NCI-H1048 (cell line): Measurements from ENCODE around the gene RHOD.

Experiments used
- DNase-seq: peaks from one replicate; lab custom pipeline; 2025; lab: John Stamatoyannopoulos, UW

RHOD gene

DNA sequence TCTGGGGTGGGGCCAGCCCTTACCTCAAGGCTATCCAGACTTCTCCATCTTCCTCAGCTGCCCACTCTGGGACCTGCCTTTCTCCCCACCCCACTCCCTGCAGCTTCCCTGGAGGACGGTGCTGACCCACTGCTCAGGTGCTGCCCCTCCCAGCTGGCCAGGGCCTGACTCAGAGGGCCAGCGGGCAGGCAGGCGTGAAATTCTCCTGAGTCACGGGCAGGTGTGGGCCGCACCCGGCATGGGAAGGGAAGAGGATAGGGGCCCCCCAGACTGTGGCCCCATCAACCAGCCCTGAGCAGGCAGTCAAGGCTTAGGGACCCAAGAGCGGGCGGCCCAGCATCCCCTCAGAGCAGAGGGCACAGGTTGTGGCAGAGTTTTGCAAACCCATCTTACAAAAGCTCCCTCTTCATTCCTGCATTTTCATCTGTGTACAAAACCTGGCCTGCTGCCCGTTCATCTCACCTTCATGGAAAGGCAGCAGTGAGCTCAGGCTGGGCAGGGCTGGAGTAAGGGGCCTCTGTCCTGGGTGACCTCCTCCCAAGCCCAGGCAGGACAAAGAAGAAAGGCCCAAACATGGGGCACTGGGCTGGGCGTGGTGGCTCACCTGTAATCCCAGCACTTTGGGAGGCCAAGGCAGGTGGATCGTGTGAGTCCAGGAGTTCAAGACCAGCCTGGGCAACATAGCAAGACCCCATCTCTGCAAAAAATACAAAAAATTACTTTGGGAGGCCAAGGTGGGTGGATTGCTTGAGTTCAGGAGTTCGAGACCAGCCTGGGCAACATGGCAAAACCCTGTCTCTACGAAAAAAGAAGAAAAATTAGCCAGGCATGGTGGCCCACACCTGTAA lies 6.1 kb downstream of the RHOD start:
- DNase-seq: no peak

DNA sequence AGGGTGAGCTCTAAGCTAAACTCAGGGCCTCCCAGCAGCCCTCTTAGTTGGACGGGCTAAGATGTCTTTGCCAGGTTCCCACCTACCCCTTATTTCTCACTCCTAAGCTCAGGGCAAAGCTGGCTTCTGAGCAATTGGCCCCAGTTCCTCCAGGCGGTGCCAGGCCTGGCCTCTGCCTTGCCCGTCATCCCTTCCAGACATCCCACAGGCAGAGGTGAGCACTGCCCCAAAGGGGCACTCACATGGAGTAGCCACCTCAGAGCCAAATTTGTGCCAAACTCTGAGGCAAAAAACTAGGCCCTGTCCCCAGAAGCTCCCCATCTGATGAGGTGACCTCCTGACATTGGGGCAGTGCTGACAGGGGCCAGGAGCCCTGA lies 9.7 kb downstream of the RHOD start:
- no peak for DNase-seq

- no peak for DNase-seq
Measured at GRCh38 chr11:67071420-67072284, 15.0 kb downstream of the RHOD start.

- no peak for DNase-seq
Measured at GRCh38 chr11:67072295-67072694, 15.6 kb downstream of the RHOD start.

GRCh38 chr11:67073908-67074307 lies 17.3 kb downstream of the RHOD start:
- no peak for DNase-seq

DNA sequence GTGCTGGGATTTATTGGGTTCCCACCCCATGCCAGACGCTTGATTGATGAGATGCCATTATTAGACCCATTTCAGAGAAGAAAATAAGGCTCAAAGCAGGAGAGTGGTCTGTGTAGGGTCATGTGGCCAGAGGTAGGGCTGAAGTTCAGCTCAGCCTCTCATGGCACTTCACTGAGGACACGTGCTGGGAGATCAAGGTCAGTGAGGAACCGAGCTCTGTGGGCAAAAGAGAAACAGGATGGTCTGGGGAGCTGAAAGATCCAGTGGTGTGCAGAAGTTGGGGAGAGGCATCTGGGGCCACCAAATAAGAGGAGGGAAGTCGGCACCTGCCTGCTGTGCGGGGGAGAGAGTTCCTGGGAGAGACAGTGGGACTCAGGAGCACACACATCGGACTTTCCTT lies 19.6 kb downstream of the RHOD start:
- no peak for DNase-seq

- no peak for DNase-seq
Measured at GRCh38 chr11:67079065-67079705, 22.5 kb downstream of the RHOD start.

- no peak for DNase-seq
Measured at GRCh38 chr11:67082071-67082791, 25.6 kb downstream of the RHOD start.

DNA sequence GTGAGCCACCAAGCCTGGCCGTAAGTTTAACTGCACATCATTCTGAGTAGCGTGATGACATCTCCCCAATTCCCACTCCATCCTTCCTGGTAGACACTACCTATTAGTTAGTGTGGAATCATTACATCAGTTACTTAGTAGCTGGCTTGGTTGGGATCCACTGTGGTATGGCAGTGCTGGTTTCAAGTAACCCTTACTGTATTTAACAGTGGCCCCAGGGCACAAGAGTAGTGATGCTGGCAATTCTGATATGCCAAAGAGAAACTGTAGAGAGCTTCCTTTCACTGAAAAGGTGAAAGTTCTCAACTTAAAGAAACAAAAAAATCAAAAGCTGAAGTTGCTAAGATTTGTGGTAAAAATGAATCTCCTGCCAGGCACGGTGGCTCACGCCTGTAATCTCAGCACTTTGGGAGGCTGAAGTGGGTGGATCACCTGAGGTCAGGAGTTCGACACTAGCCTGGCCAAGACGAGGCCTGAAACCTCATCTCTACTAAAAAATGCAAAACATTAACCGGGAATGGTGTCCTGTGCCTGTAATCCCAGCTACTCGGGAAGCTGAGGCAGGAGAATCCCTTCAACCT lies 27.2 kb downstream of the RHOD start:
- DNase-seq: no peak

GRCh38 chr11:67085617-67086016 lies 29.0 kb downstream of the RHOD start:
- no peak for DNase-seq

GRCh38 chr11:67090717-67091116 lies 34.1 kb downstream of the RHOD start:
- DNase-seq: no peak

DNA sequence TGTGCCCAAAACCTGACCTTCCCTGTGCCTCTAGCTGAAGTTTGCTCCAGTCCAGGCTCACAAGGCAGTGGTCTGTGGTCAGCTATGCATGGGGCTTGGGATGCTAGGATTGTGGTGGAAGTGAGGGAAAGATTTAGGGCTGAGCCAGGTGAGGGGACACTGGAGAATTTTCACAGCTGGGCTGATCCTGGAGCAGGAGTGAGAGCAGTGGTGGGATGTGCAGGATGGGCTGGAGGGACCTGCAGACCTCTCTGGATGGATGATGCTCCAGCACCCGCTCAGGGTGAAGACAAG lies 38.5 kb downstream of the RHOD start:
- DNase-seq: no peak

GRCh38 chr11:67098799-67099429 lies 42.3 kb downstream of the RHOD start:
- DNase-seq: no peak

GRCh38 chr11:67099831-67100324 lies 43.2 kb downstream of the RHOD start:
- no peak for DNase-seq

DNA sequence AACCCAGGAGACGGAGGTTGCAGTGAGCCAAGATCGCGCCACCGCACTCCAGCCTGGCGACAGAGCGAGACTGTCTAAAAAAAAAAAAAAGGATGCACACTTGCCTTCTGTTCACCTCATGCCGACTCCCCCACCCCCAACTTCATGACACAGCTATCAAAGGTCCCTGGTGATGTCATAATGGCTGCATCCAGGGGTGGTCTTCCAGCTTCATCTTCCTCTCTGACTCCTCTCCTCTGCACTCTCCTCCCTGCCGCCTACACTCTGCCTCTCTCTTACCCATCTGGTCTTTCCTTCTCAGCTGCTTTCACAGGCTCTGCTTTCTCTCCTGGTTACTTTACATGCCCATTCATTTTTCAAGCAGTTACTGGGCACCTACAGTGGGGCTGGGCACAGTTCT lies 46.0 kb downstream of the RHOD start:
- DNase-seq: no peak

- no peak for DNase-seq
Measured at GRCh38 chr11:67105964-67106363, 49.3 kb downstream of the RHOD start.

DNA sequence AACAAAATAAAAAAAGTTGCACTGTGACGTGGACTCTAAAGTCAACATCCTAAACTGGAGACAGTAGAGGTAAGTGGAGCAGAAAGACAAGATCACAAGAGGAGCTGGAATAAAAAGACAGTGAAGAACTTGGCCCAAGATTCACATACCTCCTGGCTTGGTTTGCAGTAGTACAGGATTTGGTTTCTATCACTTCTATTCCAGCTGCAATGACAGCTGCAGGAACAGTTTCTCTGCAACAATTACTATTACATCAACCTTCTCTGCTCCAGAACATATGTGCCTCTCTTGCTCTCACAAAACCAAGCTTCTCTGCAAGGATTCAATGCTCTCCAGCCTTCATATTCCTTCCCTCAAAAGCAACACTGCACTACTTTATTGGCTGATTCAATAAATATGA lies 54.6 kb downstream of the RHOD start:
- no peak for DNase-seq

- DNase-seq: no peak
Measured at GRCh38 chr11:67113231-67113721, 56.6 kb downstream of the RHOD start.

DNA sequence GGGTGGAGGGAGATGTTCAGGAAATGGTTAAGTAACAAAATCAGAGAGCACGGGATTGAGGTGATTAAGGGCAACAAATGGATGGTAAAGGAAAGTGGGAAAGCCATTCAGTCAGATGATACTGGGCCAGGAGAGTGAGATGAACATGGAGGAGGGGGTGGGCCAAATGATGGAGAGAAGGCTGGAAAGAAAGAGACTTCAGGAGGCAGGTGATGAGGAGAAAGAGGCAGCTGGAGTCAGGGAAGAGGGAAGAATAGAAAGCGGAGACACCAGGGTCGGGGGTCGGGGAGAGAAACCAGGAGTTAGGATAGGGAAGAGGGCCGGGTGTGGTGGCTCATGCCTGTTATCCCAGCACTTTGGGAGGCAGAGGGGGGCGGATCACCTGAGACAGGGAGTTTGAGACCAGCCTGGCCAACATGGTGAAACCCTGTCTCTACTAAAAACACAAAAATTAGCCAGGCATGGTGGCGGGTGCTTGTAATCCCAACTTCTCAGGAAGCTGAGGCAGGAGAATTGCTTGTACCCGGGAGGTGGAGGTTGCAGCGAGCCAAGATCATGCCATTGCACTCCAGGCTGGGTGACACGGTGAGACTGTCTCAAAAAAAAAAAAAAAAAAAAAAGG lies 57.7 kb downstream of the RHOD start:
- DNase-seq: no peak

GRCh38 chr11:67116758-67117105 lies 60.1 kb downstream of the RHOD start:
- DNase-seq: no peak

DNA sequence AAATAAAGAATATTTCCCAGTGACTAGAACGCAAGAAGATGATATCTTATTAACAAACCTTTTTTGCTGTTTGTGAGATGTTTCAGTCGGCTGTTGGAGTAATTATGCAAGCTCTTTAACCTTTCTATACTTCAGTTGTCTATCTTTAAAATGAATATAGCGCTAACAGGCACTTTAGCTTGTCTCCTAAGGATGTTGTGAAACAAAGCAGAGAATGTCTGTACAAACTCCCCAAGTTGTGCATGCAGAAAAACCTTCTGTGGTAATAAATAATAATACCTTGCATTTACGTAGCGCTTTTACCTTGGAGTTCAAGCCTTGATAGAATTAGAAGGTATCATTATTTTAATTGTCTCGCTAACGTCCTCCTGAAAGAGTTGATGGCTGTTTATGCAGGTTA lies 60.5 kb downstream of the RHOD start:
- no peak for DNase-seq
